GM21825 (cell line): ENCODE results near the gene ST6GALNAC3.

Experiments used
- ATAC-seq: cut with Tn5 transposase; IDR thresholded peaks from one replicate; pipeline ENCODE4 v1.9.1; 2021; ENCODE audit warnings: mild to moderate bottlenecking, moderate library complexity; ENCODE audit not compliant: unreplicated experiment

The ST6GALNAC3 gene

GRCh38 chr1:76408303-76408702, 333.8 kb downstream of the ST6GALNAC3 start:
- ATAC-seq: no peak

GRCh38 chr1:76410499-76410898, 336.0 kb downstream of the ST6GALNAC3 start:
- no peak for ATAC-seq

GRCh38 chr1:76418531-76418930, 344.0 kb downstream of the ST6GALNAC3 start:
- no peak for ATAC-seq

DNA sequence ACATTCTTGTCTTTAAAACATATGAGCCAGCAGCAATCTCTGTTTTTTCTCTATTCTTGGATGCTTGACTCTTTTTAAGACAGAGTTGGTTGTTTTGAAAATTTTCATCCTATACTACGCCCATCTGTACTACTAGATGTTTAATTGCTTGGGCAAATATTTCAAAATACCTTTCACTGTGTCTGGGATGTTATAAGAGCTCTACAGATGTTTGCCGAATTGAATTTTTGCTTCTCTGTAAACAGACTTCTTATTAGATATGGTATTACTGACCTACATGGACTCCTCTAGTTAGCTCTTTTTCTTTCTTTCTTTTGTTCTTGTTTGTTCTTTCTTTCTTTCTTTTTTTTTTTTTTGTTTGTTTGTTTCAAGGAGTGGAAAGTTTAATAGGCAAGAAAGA, 345.1 kb downstream of the ST6GALNAC3 start:
- no peak for ATAC-seq

DNA sequence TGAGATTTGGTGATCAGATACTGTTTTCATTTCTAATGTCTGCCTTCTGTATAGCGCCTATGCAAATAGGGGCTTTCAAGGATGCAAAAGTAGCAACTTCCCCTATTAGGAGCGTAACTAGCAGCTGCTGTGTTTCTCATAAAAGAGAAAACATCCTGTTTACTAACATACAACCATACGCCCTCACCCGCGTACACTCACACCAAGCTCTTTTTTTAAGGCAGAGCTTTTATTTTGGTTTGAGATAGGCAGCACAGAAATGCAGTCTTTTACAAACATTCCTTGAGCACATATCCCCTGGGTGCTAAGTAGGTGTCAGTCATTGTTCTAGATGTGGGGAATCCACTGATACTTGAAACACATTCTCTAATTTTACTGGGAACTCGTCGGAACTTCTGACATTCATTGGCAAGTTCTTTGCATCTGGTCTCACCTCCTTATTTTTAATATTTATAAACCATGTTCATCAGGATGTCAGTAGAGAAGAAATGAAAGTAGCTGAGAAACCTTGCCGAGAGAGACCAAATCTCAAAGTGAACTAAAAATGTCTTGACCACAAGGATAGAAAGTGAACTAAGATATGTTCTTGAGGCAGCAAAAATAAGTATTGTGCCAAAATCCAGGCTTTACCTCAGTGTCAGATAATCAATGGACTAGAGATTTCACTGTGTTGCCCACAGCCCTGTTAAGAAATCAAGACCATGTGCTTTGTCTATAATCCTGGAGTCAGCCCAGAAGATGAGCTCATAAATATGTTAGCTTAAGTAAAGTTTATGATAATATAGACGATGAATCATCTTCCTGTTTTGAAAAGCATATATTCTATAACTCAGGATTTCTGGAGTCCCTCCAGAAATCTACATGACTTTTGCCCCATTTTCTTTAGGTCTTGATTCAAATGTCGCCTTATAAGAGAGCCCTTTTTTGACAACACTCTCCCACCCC, 350.9 kb downstream of the ST6GALNAC3 start:
- ATAC-seq: peak; percentile 78

DNA sequence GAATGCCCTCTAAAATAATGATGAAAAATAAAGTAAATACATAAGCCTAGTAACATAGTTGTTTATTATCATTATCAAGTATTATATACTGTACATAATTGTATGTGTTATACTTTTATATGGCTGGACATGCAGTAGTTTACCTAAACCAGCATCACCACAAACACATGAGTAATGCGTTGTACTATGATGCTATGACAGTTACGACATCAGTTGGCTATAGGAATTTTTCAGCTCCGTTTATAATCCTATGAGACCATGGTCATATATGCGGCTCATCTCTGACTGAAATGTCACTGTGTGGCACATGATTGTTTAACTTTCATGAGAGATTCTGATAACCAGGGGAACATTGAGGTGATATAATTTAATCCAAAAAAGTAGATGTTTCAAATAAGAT, 352.1 kb downstream of the ST6GALNAC3 start:
- ATAC-seq: no peak

DNA sequence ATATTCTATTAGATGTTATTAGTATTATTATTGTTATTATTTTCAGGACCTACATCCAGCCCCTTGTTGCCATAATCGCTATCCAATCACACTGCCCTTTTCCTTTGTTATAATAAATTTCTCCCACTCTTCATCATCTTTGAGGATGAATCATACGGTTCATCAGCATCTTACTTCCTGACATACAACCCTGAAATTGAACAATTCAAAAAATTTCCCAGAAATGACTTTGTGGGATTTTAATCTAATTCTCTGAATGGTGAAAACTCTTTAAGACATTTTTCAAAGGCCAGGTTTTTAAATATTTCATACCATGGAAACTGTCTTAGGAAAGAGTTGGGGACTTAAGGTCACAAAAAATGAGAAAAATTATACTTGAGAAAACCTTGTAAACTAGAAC, 353.5 kb downstream of the ST6GALNAC3 start:
- no peak for ATAC-seq

DNA sequence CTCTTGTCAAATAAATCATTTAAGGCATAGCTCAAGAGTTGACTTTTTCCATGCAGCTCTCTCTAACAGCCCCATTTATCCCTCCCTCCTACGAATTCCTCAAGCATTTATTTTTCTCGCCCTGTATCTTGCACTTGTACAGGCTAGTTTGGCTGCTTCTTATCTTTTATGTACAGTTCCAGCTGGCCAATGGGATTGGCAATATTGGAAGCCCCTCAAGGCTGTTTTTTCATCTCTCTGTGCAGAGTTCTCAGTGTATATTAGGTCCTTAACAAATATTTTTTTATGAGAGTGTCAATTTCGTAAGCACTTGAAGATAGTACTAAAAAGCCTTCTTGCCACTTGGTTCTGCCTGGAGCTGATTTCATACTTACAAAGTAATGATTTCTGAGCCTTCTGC, 356.0 kb downstream of the ST6GALNAC3 start:
- no peak for ATAC-seq

DNA sequence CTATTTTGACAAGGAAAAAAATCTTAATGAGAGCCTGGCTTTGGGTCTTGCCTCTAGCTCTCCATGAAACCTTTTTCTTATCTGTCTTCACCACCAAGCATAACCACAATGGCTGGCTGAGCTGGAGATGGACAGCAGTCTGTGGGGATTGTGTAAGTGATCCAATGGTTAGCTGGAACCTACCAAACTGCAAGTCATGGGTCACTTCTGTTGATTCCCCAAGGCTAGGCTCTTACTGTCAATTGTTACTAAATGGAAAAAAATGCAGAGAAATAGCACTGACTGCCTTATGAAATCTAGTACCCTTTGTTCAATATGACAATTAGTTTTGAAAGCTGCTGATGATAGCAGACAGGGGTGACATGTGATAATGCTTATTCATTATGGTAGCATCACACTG, 359.0 kb downstream of the ST6GALNAC3 start:
- no peak for ATAC-seq

- no peak for ATAC-seq
These were observed 368.7 kb downstream of the ST6GALNAC3 start for GRCh38 chr1:76443217-76443616.

GRCh38 chr1:76444773-76445172, 370.2 kb downstream of the ST6GALNAC3 start:
- ATAC-seq: no peak

DNA sequence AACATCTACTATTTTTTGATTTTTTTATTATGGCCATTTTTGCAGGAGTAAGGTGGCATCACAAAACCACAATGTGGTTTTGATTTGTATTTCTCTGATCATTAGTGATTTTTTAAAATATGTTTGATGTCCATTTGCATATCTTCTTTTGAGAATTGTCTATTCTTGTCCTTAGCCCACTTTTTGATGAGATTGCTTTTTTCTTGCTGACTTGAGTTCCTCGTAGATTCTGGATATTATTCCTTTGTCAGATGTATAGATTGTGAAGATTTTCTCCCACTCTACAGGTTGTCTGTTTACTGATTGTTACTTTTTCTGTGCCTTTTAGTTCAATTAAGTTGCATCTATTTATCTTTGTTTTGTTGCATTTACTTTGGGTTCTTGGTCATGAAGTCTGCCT, 375.7 kb downstream of the ST6GALNAC3 start:
- no peak for ATAC-seq

DNA sequence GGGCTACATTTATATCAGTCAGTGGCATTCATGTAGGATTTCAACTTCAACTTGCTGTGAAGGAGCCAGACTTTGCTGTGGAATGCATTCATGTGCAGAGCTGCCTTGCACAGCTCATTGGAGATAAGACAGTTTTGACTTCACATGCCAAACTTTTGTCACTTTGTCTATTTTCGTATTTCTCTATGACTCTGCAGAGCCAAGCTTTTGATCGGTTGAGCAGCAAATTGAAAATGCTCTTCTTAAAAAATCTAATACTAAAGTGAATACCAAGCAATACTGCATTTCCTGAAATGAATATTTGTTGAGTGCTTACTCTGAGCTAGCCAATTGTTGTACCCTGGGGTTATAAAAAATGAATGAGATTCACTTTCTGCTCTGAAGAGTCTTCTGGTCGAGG, 388.7 kb downstream of the ST6GALNAC3 start:
- ATAC-seq: no peak

DNA sequence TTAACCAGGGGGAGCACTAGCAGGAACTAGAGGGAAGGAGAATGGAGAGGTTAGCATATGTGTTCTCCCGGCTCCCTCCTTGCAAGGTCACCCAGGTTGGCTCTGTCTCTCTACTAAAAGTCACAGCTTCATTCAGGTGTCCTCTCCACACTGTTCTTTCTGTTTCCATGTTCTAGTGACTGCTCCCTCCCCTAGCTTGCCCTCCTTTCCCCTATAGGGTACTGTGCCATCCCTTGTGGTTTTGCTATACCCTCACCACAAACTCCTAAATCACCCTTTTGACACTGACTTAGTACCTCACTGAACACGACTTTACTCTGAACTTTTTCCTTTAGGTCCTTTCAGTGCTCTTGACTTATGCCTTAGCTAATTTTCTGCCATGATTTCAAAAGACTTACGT, 389.3 kb downstream of the ST6GALNAC3 start:
- ATAC-seq: no peak

DNA sequence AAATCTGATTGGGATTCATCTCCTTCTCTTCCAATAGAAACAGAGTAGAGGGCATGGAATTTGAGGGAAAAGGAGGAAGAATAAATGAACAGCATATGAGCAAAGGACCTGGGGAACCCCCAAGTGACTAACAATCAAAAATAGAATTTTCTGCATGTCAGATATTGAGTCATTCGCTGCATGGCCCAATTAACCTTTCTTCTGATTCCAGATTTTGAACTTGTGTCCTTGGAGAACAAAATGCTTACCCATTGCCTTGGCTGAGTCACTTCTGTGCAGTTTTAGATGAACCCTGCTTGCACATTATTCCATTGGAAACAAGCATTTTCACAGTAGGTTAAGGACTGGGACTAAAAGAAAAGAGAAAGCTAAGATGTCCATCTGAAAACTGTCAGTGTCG, 390.5 kb downstream of the ST6GALNAC3 start:
- ATAC-seq: no peak

DNA sequence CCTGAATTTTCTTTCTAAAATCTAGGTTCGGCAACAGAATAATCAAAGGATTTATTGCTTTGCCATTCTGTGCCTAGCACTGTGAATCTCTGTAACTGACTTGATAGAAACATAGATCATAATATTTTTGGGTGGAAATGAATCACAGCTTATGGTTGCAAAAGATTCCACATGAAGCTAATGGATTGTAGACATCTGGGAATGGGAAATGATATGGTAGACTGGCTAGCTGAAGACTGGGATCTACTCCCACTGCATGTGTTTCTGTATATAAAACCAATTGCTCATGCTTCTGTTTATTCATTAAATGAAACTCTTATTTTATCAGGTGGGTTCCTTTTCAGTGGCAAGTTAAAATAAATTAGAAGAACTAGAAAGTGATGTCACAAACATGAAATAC, 395.6 kb downstream of the ST6GALNAC3 start:
- ATAC-seq: no peak

GRCh38 chr1:76471536-76471935, 397.0 kb downstream of the ST6GALNAC3 start:
- no peak for ATAC-seq

DNA sequence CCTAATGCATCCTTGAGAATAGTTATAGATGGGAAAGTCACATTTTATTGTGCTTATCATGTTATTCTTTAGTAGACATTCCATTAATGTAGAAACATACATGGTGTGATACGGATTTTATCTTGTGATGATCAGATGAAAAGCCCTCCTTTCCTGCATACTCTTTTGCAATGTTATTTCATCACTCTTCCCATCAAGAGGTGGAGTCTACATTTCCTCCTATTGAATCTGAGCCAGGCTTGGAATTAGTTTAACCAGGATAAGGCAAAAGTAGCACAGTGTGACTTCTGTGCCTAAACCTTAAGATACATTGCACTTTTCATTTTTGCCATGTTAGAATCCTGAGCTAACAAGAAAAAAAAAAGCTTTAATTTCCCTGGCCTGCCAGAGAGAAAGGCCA, 399.0 kb downstream of the ST6GALNAC3 start:
- no peak for ATAC-seq

GRCh38 chr1:76474922-76475321, 400.4 kb downstream of the ST6GALNAC3 start:
- ATAC-seq: no peak

DNA sequence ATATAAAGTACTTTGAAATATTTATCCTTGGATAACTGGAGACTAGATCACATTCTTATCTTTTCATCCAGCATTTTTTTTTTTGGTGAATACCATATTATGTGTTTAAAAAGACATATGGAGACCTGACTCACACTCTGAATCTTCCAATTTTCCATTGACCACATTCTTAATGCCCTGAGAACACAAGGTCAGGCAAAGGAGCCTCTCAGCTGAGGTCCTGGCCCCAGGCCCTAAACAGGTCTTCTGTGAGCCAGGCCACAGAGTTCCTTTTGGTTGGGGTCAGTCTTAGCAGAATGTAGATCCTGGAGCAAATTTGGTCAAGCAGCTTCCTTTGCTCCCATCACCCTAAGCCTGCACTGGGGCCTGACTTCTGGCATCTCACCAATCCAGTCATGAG, 402.6 kb downstream of the ST6GALNAC3 start:
- no peak for ATAC-seq

DNA sequence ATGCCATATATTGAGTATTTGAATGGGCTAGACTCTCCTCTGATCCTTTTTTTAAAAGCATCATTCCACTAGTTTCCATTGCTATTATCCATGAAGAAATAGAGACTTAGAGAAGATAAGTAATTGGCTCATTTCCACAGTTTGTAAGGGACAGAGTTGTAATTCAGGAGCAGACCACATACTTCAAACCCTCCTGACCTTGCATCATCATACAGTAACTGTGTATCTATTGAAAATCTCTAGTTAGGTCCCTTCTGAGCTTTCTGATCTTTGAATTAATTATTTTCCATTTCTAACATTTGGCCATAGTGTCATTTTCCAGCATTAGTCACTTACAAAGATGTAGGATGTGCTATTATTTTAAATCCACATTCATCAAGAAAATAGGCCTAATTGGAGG, 406.3 kb downstream of the ST6GALNAC3 start:
- no peak for ATAC-seq

GRCh38 chr1:76481672-76482071, 407.1 kb downstream of the ST6GALNAC3 start:
- ATAC-seq: no peak

GRCh38 chr1:76482272-76482671, 407.7 kb downstream of the ST6GALNAC3 start:
- ATAC-seq: no peak
